Kidney glomerular epithelial cell (primary cell): Measurements from ENCODE around the gene TRIM4.
"Not testable (repeated sequence)": the region's sequence is repeated elsewhere in the genome, so short reads cannot be mapped to it uniquely, and the experiment has no call there.

Source experiments
- DNase-seq: peaks from one replicate; lab custom pipeline; 2025; lab: John Stamatoyannopoulos, UW

Gene TRIM4, protein sequence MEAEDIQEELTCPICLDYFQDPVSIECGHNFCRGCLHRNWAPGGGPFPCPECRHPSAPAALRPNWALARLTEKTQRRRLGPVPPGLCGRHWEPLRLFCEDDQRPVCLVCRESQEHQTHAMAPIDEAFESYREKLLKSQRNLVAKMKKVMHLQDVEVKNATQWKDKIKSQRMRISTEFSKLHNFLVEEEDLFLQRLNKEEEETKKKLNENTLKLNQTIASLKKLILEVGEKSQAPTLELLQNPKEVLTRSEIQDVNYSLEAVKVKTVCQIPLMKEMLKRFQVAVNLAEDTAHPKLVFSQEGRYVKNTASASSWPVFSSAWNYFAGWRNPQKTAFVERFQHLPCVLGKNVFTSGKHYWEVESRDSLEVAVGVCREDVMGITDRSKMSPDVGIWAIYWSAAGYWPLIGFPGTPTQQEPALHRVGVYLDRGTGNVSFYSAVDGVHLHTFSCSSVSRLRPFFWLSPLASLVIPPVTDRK

GRCh38 chr7:99918959-99919813 lies at the start of gene TRIM4:
Gene TRIM4, minus strand, starts transcription at chr7:99919530. Its CDS starts 129 bp downstream, at chr7:99919401.
- DNase-seq, result peak; percentile 66

DNA sequence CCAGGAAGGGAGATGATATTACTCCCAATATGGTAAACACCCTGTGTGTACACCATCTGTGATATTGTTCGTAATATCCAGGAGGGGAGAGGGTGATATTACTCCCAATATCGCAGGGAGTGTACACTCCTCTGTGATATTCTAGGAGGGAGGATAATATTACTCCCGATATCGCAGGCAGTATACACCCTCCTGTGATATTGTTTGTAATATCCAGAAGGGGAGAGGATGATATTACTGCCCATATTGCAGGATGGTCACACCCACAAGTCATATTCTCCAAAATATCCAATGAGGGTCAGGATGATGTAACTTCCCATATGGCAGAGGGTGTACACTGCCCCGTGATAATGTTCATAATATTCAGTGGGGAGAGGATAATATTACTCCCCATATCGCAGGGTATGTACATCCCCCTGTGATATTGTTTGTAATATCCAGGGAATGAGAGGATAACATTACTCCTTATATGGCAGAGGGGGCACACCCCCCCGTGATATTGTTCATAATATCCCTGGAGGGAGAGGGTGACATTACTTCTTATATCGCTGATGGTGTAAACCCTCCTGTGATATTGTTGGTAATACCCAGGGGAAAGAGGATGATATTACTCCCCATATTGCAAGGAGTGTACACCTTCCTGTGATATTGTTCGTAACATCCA lies 39.4 kb upstream of the TRIM4 start:
- no peak for DNase-seq

GRCh38 chr7:99955247-99955646 lies 35.9 kb upstream of the TRIM4 start:
- DNase-seq, result no peak

DNA sequence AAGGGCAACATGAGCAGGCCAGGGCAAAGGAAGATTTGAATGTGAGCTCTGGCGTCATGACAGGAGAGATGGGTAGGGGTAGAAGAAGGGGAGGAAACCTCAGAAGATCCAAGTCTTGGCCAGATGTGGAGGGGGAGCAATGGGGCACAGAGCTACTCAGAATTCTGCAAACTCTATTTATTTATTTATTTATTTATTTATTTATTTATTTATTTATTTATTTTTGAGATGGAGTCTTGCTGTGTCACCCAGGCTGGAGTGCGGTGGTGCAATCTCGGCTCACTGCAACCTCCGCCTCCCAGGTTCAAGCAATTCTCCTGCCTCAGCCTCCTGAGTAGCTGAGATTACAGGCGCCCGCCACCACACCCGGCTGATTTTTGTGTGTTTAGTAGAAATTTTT lies 35.3 kb upstream of the TRIM4 start:
- DNase-seq, result not testable (repeated sequence)

DNA sequence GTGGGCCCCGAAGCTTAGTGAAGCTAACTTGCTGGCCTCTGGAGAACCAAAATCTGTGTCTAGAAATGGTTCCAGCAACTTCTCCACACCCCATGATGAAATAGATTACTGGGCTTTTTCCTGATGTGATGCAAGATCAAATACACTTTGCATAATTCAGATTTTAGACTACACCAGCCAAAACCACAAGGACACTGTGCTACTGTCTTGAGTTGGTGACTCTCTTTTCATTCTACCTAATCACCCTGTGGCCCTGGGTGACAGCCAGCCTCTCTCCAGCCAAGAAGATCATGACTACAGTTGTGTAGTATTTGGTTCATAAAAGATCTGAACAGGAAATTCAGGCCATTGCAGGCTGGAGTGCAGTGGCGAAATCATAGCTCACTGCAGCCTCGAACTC lies 34.3 kb upstream of the TRIM4 start:
- no peak for DNase-seq

GRCh38 chr7:99952649-99953048 lies 33.3 kb upstream of the TRIM4 start:
- DNase-seq, result not testable (repeated sequence)

- DNase-seq, result not testable (repeated sequence)
Measured at GRCh38 chr7:99950819-99951218, 31.5 kb upstream of the TRIM4 start.

DNA sequence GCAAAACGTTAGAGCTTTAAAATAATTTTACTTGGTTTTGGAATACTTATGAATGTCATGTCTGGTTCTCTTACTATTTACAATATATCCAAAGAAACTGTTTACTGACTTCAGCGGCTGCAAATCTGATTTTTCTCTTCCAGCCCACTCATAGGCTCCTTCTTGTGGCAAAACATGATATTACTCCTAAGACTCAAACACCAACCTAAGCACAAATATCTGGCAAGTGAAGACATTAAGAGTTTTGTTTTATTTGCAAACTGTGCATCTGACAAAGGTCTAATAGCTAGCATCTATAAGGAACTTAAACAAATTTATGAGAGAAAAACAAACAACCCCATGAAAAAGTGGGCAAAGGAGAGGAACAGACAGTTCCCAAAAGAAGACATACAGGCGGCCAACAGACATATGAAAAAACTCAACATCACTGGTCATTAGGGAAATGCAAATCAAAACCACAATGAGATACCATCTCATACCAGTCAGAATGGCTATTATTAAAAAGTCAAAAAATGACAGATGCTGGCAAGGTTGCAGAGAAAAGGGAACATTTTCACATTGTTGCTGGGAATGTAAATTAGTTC lies 30.4 kb upstream of the TRIM4 start:
- peak; percentile 0 for DNase-seq

GRCh38 chr7:99947608-99948007 lies 28.3 kb upstream of the TRIM4 start:
- DNase-seq, result no peak

DNA sequence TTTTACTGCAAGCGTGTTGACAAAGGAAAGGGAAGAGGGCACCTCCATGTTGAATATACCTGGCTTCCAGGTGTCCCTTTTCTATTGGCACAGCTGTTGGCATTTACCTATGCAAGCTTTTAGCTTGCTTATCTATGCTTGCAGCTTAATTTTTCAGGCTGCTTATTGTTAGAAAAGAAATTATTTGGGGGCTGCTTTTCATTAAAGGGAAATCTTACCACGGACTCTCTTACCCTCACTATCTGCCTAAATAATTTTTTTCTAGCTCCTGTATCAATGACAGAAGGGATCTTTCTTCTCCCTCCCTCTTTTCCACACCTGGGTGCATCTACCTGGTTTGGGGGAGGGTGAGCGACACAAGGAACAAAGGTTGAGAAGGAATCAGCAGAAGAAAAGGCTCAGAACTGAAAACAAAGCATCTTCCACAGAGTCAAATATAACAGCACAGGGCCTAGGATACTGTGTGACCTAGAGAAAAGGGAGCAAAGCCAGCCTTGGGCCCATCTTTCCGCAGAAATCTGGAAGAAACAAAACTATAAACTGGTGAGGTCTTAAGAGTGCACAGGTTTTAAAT lies 25.3 kb upstream of the TRIM4 start:
- no peak for DNase-seq

DNA sequence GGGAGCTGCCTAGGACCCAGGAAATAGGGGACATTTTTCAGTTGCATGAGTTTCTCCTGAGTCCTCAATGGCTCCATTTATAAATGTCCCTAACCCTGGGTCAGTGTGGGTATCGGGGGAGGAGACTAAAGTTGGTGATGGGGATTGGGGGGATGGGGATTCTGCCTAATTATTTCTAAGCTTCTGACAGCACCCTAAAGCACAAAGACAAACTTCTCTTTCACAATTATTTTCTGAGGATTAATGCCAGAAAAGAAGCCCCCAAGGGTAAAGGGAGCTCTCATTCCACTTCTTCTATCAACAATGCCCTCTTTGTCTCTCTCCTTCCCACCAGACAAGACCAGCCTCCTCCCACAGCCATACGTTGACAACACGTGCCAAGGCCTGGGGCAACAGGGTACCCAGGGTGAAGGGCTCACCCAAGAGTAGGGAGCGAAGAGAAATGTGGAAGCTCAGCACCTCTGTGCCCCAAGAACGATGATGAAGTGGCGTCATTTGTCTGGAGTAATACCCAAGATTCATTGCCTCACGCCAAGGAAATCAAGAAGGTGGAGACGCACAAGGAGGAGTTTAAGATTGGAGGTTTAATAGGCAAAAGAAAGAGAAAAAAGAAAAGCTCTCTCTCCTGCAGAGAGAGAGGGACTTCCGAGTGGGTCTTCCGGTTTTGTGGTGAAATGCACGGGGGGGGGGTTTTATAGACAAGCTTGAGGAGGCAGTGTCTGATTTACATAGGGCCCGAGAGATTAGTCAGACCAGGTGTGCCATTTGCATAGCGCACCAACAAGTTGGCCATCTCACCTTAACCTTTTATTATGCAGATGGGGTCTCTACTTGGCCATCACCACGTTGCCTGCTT lies 24.5 kb upstream of the TRIM4 start:
- DNase-seq, result no peak

DNA sequence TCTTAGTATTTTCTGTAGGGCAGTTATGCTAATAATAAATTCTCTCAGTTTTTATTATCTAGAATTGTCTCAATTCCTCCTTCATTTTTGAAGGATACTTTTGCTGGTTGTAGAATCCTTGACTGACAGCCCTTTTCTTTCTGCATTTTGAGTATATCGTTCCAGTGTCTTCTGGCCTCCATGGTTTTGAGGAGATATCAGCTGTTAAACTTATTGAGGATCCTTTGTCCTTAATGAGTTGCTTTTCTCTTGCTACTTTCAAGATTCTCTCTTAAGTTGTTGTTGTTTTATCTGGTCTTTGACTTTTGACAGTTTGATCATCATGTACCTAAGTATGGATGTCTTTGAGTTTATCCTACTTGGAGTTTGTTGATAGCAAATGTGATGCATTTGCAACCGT lies 19.0 kb upstream of the TRIM4 start:
- DNase-seq, result no peak

GRCh38 chr7:99935009-99935408 lies 15.7 kb upstream of the TRIM4 start:
- not testable (repeated sequence) for DNase-seq

- DNase-seq, result no peak
Measured at GRCh38 chr7:99930376-99930775, 11.0 kb upstream of the TRIM4 start.

- DNase-seq, result no peak
Measured at GRCh38 chr7:99929730-99930053, 10.4 kb upstream of the TRIM4 start.

DNA sequence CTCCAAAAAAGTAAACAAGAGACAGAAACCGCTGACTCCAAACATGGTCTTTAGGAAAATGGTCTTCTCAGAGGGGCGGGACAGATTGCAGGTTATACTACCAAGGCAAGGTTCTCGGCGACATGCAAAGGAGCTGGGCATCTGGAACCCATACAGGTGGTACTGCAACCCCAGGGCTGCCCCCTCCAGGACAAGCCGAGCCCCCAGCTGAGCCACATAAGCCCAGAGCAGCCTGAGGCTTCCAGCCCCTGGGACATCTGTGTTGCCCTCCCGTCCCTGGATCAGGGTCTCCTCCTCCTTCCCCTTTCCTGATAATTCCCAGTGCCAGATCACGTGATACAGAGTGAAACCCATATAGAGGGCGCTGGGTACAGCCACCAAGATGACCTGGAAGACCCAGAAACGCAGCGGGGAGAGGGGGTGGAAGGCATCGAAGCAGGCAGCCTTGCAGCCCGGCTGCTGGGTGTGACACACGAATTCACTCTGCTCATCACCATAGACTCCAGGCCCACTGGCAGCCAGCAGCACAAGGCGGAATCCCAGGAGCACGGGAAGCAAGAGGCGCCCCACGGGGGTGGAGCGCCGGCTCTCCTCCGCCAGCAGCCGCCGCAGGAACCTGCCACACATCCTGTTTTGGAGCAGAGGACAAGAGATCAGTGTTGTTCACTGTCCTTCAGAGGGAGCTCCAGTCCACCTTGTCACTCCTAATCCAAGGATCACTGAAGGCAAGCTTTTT lies 9.8 kb upstream of the TRIM4 start, which contains the start of gene GJC3:
TSS of gene GJC3 (minus strand) at position 627 of the 736 bp plus-strand sequence. CDS start at position 627, 0 bp downstream.
- DNase-seq, result peak; percentile 39

DNA sequence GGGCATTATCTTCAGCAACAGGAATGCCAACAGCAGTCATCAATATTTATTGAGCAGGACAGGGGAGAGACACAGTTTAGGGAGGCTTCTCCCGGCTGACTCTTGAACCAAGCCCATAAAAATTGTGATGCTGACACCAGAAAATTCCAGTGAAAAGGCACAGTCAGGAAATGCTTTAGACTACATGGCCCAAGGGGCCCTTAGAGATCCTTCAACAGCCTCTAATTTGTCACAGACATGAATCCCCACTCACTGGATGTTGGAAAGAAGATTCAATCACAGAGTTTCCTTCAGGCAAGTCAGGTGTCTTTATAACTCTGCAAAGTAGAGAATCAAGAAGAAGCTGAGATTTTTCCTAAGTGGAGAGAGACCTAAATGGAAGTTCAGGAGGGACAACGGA lies 8.9 kb upstream of the TRIM4 start:
- DNase-seq, result no peak

DNA sequence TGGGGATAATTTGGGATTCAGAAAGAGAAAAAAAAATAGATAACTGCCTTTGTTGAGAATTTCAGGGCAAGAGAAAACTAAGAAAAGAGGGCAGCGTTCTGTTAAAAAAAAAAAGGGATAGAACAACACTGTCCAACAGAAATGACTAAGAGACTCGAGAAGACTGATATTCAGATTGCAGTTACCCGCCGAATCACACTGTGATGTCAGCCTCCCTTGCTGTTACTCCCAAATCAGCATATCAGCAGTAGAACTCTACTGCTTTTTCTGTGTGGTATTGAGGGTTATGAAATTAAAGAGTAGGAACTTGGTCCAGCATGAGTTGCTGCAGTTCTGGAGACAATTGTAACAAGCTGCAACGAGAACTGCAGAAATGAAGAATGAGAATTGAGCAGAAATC lies 8.2 kb upstream of the TRIM4 start:
- no peak for DNase-seq

DNA sequence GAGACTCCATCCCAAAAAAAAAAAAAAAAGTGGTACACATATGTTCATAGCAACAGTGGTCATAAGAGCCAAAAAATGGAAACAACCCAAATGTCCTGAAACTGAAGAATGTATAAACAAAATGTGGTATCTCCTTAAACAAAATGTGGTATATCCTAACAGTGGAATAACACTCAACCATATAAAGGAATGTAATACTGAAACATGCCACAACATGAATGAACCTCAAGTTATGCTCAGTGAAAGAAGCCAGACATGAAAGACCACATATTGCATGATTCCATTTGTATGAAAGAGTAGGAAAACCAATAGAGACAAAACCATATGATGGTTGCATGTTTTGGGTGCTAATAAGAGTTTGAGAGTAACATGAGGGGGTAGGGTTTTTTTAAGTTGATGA lies 7.0 kb upstream of the TRIM4 start:
- DNase-seq, result no peak

GRCh38 chr7:99923200-99923599 lies 3.9 kb upstream of the TRIM4 start:
- DNase-seq, result no peak
